ENCODE results near the gene MC1R.

- TF ChIP-seq CTCF (conservative IDR thresholded peaks at IDR 0.05) (no peak), ZFX (IDR thresholded peaks at IDR 0.05) (no peak)
These were observed 39.4 kb downstream of the MC1R start for GRCh38 chr16:89958068-89958467.
